Measurements from ENCODE around the gene TMEM17. TPM values are rescaled to one million over a fixed set of nuclear protein-coding genes. Genes with fewer than 3 reads are reported as not detected.

TMEM17 gene
- total RNA-seq, 2 experiments from 2014 or later = not detected

DNA sequence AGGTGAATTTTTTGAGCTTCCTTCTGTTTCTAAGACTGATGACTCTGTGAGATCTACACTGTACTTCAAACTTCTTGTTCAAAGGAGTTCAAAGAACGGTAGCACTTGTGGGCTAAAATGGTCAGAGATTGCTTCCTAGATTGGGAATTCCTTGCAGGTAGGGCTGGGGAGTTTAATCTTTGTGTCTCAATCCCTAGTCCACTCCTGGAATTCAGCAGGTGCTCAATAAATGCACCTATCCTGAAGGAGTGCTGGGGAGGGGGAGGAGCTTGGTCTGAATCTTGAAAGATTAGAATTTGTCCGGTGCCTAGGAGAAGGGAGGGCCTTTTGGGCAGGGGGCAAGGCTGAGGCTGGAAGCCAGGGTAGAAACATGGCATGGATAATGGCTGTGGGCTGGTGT is 34.6 kb downstream of the TMEM17 start:
- Histone ChIP-seq H3K9me2 (ENCODE audit: insufficient read depth, low read length) (no peaks in the 10 kb centered on the region), H3K27ac (ENCODE audit: low read depth, low read length, poor library complexity, severe bottlenecking) (no peak overlapping the region), H3K4me1 (ENCODE audit: insufficient read depth, low read length, poor library complexity, severe bottlenecking) (no peaks in the 10 kb centered on the region), H2AFZ (ENCODE audit: low read length) (no peak overlapping the region), H4K20me1 (ENCODE audit: insufficient read depth, low read length) (no peaks in the 10 kb centered on the region), H3K36me3 (ENCODE audit: insufficient read depth, low read length) (no peaks in the 10 kb centered on the region), H3K9me3 (ENCODE audit: low read length) (no peaks in the 10 kb centered on the region), H3K4me3 (ENCODE audit: low read depth, low read length, poor library complexity, severe bottlenecking) (no peak overlapping the region), H3K79me2 (ENCODE audit: insufficient read depth, low read depth, low read length) (no peaks in the 10 kb centered on the region), H3K4me2 (ENCODE audit: low read length) (no peak overlapping the region)
- intact Hi-C loops (cut with micrococcal nuclease; ENCODE audit: unreplicated experiment) = no loop called here
- TF ChIP-seq EZH2phosphoT487 (IDR thresholded peaks at IDR 0.05; ENCODE audit: borderline replicate concordance, low read depth, low read length) = no peak
- DNase-seq (ENCODE audit: low spot score) = no peak
- ChIA-PET POLR2A (no interaction called here), CTCF (ENCODE audit: unreplicated experiment) (no interaction called here)
- BruUV-seq (replicated peaks) = no TSS peak

DNA sequence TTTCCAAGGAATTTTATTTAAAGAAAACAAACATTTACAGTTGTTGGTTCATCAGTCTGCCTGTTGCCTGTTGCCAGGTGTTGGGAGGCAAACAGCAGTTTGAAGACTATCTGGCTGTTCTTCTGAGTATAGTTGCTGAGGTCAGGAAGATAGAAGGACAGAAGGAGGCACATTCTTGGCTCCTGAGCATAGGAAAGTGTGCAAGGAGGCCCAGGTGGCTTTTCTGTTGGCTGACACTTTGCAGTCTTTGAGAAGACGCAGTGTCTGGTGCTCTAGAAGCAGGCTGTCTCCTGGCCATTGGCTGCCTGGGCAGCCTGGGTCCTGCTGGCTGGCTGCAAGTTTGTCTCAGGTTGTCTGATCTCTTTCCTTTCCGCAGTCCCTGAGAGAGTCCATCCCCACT is 36.4 kb downstream of the TMEM17 start:
- POLR2A ChIA-PET = no interaction called here
- no peaks in the 10 kb centered on the region for H4K20me1 ChIP-seq (ENCODE audit: insufficient read depth, low read length)

DNA sequence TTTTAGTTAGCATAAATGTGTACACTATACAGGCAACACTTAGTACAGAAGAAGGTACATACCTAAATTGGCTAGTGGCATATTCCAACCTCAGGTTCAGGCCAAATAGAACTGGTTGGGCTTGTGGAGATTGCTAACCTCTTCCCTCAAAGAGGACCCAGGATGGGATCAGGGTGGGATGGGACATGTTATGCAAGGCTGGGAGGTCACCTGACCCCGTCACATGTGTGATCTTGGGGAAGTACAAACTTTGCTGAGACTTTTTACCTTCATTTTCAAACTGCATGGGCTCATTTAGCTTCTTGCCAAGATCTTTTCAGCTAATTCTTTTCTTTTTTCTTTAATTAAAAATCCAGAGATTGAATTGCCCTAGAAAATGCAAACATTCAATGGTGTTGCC is 36.9 kb downstream of the TMEM17 start:
- no peak for DNase-seq (ENCODE audit: low spot score)
- BruUV-seq (replicated peaks) = no TSS peak
- Histone ChIP-seq H2AFZ (ENCODE audit: low read length) (no peak overlapping the region), H4K20me1 (ENCODE audit: insufficient read depth, low read length) (no peaks in the 10 kb centered on the region), H3K4me1 (ENCODE audit: insufficient read depth, low read length, poor library complexity, severe bottlenecking) (no peaks in the 10 kb centered on the region), H3K4me2 (ENCODE audit: low read length) (no peak overlapping the region), H3K27ac (ENCODE audit: low read depth, low read length, poor library complexity, severe bottlenecking) (no peak overlapping the region), H3K4me3 (ENCODE audit: low read depth, low read length, poor library complexity, severe bottlenecking) (no peak overlapping the region), H3K9me3 (ENCODE audit: low read length) (no peaks in the 10 kb centered on the region), H3K79me2 (ENCODE audit: insufficient read depth, low read depth, low read length) (no peaks in the 10 kb centered on the region), H3K36me3 (ENCODE audit: insufficient read depth, low read length) (no peaks in the 10 kb centered on the region), H3K9me2 (ENCODE audit: insufficient read depth, low read length) (no peaks in the 10 kb centered on the region)
- intact Hi-C loops (cut with micrococcal nuclease; ENCODE audit: unreplicated experiment) = no loop called here
- TF ChIP-seq, protein P1, sequence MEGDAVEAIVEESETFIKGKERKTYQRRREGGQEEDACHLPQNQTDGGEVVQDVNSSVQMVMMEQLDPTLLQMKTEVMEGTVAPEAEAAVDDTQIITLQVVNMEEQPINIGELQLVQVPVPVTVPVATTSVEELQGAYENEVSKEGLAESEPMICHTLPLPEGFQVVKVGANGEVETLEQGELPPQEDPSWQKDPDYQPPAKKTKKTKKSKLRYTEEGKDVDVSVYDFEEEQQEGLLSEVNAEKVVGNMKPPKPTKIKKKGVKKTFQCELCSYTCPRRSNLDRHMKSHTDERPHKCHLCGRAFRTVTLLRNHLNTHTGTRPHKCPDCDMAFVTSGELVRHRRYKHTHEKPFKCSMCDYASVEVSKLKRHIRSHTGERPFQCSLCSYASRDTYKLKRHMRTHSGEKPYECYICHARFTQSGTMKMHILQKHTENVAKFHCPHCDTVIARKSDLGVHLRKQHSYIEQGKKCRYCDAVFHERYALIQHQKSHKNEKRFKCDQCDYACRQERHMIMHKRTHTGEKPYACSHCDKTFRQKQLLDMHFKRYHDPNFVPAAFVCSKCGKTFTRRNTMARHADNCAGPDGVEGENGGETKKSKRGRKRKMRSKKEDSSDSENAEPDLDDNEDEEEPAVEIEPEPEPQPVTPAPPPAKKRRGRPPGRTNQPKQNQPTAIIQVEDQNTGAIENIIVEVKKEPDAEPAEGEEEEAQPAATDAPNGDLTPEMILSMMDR (conservative IDR thresholded peaks at IDR 0.05; ENCODE audit: low read length) = no peak
- TF ChIP-seq EZH2phosphoT487 (IDR thresholded peaks at IDR 0.05; ENCODE audit: borderline replicate concordance, low read depth, low read length) = no peak
- ChIA-PET POLR2A (no interaction called here), CTCF (ENCODE audit: unreplicated experiment) (no interaction called here)

More for the DNA sequence above, 36.4 kb downstream of the TMEM17 start:
- Histone ChIP-seq H3K9me3 (ENCODE audit: low read length) (no peaks in the 10 kb centered on the region), H3K36me3 (ENCODE audit: insufficient read depth, low read length) (no peaks in the 10 kb centered on the region), H3K9me2 (ENCODE audit: insufficient read depth, low read length) (no peaks in the 10 kb centered on the region), H3K79me2 (ENCODE audit: insufficient read depth, low read depth, low read length) (no peaks in the 10 kb centered on the region), H3K4me1 (ENCODE audit: insufficient read depth, low read length, poor library complexity, severe bottlenecking) (no peaks in the 10 kb centered on the region), H3K4me3 (ENCODE audit: low read depth, low read length, poor library complexity, severe bottlenecking) (no peak overlapping the region), H2AFZ (ENCODE audit: low read length) (no peak overlapping the region), H3K27ac (ENCODE audit: low read depth, low read length, poor library complexity, severe bottlenecking) (no peak overlapping the region), H3K4me2 (ENCODE audit: low read length) (no peak overlapping the region)
- CTCF ChIA-PET (ENCODE audit: unreplicated experiment) = no interaction called here
- no TSS peak for BruUV-seq (replicated peaks)
- no peak for TF ChIP-seq EZH2phosphoT487 (IDR thresholded peaks at IDR 0.05; ENCODE audit: borderline replicate concordance, low read depth, low read length)
- TF ChIP-seq, protein P1 (conservative IDR thresholded peaks at IDR 0.05; ENCODE audit: low read length) = no peak
- intact Hi-C loops (cut with micrococcal nuclease; ENCODE audit: unreplicated experiment) = no loop called here
- DNase-seq (ENCODE audit: low spot score) = no peak
